ENCODE data around the gene SECISBP2. TPM values are rescaled to one million over a fixed set of nuclear protein-coding genes. Genes with fewer than 3 reads are reported as not detected.

The SECISBP2 gene
- total and polyA plus RNA-seq, 4 donors = 26.6 to 112 (median 43.0) TPM

GRCh38 chr9:89388084-89388867 is 70.0 kb downstream of the SECISBP2 start:
- Histone ChIP-seq H3K9me3 (ENCODE audit: control insufficient read depth in 4 of 4, insufficient read depth in 3 of 4, low read length in 3 of 4) (peaks cover 0 to 2% (median 0%) of the 10 kb centered on the region in 4 donors), H3K4me1 (ENCODE audit: control insufficient read depth in 5 of 5, insufficient read depth in 5 of 5, low read length in 5 of 5) (peaks cover 0 to 4% (median 3%) of the 10 kb centered on the region in 5 donors), H3K4me3 (no peak overlapping the region), H3K27me3 (ENCODE audit: control insufficient read depth in 3 of 3, insufficient read depth in 3 of 3, low read length in 2 of 3) (no peaks in the 10 kb centered on the region), H3K9ac (ENCODE audit: insufficient read depth in 1 of 2, low read length in 2 of 2) (no peak overlapping the region), H3K27ac (ENCODE audit: low read depth in 1 of 2, low read length in 1 of 2) (peak overlapping the region in 1 of 2 donors; percentile 68), H3K36me3 (ENCODE audit: control insufficient read depth in 4 of 4, insufficient read depth in 4 of 4, low read length in 4 of 4) (peaks cover 0 to 32% (median 2%) of the 10 kb centered on the region in 4 donors)
- no peak for TF ChIP-seq CTCF (IDR thresholded peaks at IDR 0.05; ENCODE audit: control extremely low read depth, extremely low read depth)
- DNase-seq (peak; percentile 52 to 92 (median 86)), ATAC-seq (ENCODE audit: insufficient read depth, low FRiP score) (peak; percentile 82)
- 61 to 75% methylated on average over 19 of the region's 19 CpGs for whole genome bisulfite sequencing, 2 donors

- H3K9ac ChIP-seq (ENCODE audit: insufficient read depth in 1 of 2, low read length in 2 of 2) = no peak overlapping the region
- no peak for ATAC-seq (ENCODE audit: insufficient read depth, low FRiP score)
- H3K27me3 ChIP-seq (ENCODE audit: control insufficient read depth in 3 of 3, insufficient read depth in 3 of 3, low read length in 2 of 3) = no peaks in the 10 kb centered on the region
- H3K4me3 ChIP-seq = no peak overlapping the region
- DNase-seq = no peak
- 96% methylated on average over 12 of the region's 12 CpGs for WGBS, 2 donors
- peaks cover 0 to 33% (median 4%) of the 10 kb centered on the region in 4 donors for H3K36me3 ChIP-seq (ENCODE audit: control insufficient read depth in 4 of 4, insufficient read depth in 4 of 4, low read length in 4 of 4)
- TF ChIP-seq CTCF (IDR thresholded peaks at IDR 0.05; ENCODE audit: control extremely low read depth, extremely low read depth) = no peak
- H3K27ac ChIP-seq (ENCODE audit: low read depth in 1 of 2, low read length in 1 of 2) = peak overlapping the region in 1 of 2 donors; percentile 11
- peaks cover 0 to 4% (median 3%) of the 10 kb centered on the region in 5 donors for H3K4me1 ChIP-seq (ENCODE audit: control insufficient read depth in 5 of 5, insufficient read depth in 5 of 5, low read length in 5 of 5)
- peaks cover 0 to 2% (median 0%) of the 10 kb centered on the region in 4 donors for H3K9me3 ChIP-seq (ENCODE audit: control insufficient read depth in 4 of 4, insufficient read depth in 3 of 4, low read length in 3 of 4)
Measured at GRCh38 chr9:89388868-89389177, 70.5 kb downstream of the SECISBP2 start.

GRCh38 chr9:89390068-89390555 is 71.8 kb downstream of the SECISBP2 start:
- Histone ChIP-seq H3K9me3 (ENCODE audit: control insufficient read depth in 4 of 4, insufficient read depth in 3 of 4, low read length in 3 of 4) (peaks cover 0 to 2% (median 0%) of the 10 kb centered on the region in 4 donors), H3K4me1 (ENCODE audit: control insufficient read depth in 5 of 5, insufficient read depth in 5 of 5, low read length in 5 of 5) (peaks cover 0 to 4% (median 3%) of the 10 kb centered on the region in 5 donors), H3K9ac (ENCODE audit: insufficient read depth in 1 of 2, low read length in 2 of 2) (no peak overlapping the region), H3K27me3 (ENCODE audit: control insufficient read depth in 3 of 3, insufficient read depth in 3 of 3, low read length in 2 of 3) (no peaks in the 10 kb centered on the region), H3K36me3 (ENCODE audit: control insufficient read depth in 4 of 4, insufficient read depth in 4 of 4, low read length in 4 of 4) (peaks cover 0 to 34% (median 4%) of the 10 kb centered on the region in 4 donors), H3K27ac (ENCODE audit: low read depth in 1 of 2, low read length in 1 of 2) (no peak overlapping the region), H3K4me3 (no peak overlapping the region)
- no peak for TF ChIP-seq CTCF (IDR thresholded peaks at IDR 0.05; ENCODE audit: control extremely low read depth, extremely low read depth)
- 90% methylated on average over 10 of the region's 10 CpGs for WGBS, 2 donors
- DNase-seq = no peak
- ATAC-seq (ENCODE audit: insufficient read depth, low FRiP score) = no peak

Measured in lung (tissue), 12 donors.